HEK293 (cell line): ENCODE measurements around the gene SPTBN1.

Experiments used
- ZNF169 ChIP-seq: fragments of 450-650 bp; formaldehyde crosslinking; IDR thresholded peaks from 2 replicates; pipeline ENCODE4 v1.5.1; 2016; ENCODE audit warnings: missing biosample characterization, missing genetic modification characterization
- ZNF558 ChIP-seq: fragments of 450-650 bp; formaldehyde crosslinking; IDR thresholded peaks from 2 replicates; pipeline ENCODE4 v1.5.1; 2016; ENCODE audit warnings: missing biosample characterization, missing genetic modification characterization
- TF ChIP-seq, protein P1 (sequence below): fragments of 450-650 bp; formaldehyde crosslinking; IDR thresholded peaks from 2 replicates; pipeline ENCODE4 v1.5.1; 2016; ENCODE audit warnings: missing biosample characterization, missing genetic modification characterization

DNA sequence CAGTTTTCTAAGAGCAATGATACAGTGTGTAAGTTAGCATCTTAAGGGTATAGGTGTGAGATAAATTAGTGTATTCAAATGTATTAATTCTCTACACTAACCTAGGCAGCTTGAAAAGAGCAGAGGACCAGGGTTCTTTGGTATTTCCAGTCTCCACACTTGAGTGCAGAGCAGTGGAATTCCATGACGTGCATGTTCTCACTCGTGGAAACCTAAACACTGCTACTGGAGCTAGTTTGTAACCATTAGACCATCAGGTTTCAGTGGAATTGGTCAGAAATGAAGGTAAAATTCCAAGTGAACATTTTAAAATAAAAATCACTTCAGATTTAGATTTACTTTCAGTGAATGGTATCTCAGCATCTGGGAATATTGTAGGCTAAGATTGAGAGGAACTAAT, 9.0 kb downstream of the SPTBN1 start:
- TF ChIP-seq, protein P1, sequence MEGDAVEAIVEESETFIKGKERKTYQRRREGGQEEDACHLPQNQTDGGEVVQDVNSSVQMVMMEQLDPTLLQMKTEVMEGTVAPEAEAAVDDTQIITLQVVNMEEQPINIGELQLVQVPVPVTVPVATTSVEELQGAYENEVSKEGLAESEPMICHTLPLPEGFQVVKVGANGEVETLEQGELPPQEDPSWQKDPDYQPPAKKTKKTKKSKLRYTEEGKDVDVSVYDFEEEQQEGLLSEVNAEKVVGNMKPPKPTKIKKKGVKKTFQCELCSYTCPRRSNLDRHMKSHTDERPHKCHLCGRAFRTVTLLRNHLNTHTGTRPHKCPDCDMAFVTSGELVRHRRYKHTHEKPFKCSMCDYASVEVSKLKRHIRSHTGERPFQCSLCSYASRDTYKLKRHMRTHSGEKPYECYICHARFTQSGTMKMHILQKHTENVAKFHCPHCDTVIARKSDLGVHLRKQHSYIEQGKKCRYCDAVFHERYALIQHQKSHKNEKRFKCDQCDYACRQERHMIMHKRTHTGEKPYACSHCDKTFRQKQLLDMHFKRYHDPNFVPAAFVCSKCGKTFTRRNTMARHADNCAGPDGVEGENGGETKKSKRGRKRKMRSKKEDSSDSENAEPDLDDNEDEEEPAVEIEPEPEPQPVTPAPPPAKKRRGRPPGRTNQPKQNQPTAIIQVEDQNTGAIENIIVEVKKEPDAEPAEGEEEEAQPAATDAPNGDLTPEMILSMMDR (tag by site-specific recombination): no peak
- no peak for TF ChIP-seq ZNF558 (tag by site-specific recombination)
- no peak for TF ChIP-seq ZNF169 (tag by site-specific recombination)
